ENCODE data around the gene KCNA5. TPM values are rescaled to one million over a fixed set of nuclear protein-coding genes. Genes with fewer than 3 reads are reported as not detected.

Gene KCNA5
- total RNA-seq, 1 donor from 2014 or later: 39.1 TPM

DNA sequence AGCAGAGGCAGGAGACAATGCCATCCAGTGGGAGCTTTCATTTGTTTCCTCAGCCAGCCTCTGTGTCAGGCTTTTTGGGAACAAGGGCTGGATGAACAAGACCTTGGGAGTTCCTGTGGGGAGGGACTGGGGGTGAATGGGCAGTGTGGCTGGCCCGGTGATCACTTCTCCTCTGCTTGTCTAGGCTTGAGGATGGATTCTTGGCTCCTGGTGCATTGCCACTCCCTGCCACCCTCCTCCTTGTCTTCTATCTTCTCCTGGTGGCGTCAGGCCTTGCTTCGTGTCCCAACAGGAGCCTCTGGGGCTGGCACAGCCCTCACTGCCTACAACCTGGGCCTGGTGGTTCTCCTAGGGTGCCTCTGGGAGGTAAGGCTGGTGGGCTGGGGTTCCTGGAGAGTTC lies 25.0 kb upstream of the KCNA5 start:
- TF ChIP-seq, protein P1, sequence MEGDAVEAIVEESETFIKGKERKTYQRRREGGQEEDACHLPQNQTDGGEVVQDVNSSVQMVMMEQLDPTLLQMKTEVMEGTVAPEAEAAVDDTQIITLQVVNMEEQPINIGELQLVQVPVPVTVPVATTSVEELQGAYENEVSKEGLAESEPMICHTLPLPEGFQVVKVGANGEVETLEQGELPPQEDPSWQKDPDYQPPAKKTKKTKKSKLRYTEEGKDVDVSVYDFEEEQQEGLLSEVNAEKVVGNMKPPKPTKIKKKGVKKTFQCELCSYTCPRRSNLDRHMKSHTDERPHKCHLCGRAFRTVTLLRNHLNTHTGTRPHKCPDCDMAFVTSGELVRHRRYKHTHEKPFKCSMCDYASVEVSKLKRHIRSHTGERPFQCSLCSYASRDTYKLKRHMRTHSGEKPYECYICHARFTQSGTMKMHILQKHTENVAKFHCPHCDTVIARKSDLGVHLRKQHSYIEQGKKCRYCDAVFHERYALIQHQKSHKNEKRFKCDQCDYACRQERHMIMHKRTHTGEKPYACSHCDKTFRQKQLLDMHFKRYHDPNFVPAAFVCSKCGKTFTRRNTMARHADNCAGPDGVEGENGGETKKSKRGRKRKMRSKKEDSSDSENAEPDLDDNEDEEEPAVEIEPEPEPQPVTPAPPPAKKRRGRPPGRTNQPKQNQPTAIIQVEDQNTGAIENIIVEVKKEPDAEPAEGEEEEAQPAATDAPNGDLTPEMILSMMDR (IDR thresholded peaks at IDR 0.05): no peak
- intact Hi-C loops (cut with DNase I): no loop called here
- H3K27ac ChIP-seq: no peak overlapping the region
- H3K36me3 ChIP-seq: no peaks in the 10 kb centered on the region
- no peak overlapping the region for H3K4me3 ChIP-seq
- H3K9me3 ChIP-seq: no peaks in the 10 kb centered on the region
- no peaks in the 10 kb centered on the region for H3K27me3 ChIP-seq
- DNase-seq (ENCODE audit: low spot score in 2 of 2): peak in 1 of 2 donors; percentile 41
- H3K4me1 ChIP-seq: no peaks in the 10 kb centered on the region

- TF ChIP-seq, protein P1 (IDR thresholded peaks at IDR 0.05): no peak
- DNase-seq (ENCODE audit: low spot score in 2 of 2): peak in 1 of 2 donors; percentile 40
- intact Hi-C loops (cut with DNase I): loop anchor here (1.0 to 5.0 kb wide), 3 partner anchors 62 to 410 kb away; partner anchors contain the start of gene NTF3
These were observed 21.7 kb upstream of the KCNA5 start for GRCh38 chr12:5022025-5022424.

DNA sequence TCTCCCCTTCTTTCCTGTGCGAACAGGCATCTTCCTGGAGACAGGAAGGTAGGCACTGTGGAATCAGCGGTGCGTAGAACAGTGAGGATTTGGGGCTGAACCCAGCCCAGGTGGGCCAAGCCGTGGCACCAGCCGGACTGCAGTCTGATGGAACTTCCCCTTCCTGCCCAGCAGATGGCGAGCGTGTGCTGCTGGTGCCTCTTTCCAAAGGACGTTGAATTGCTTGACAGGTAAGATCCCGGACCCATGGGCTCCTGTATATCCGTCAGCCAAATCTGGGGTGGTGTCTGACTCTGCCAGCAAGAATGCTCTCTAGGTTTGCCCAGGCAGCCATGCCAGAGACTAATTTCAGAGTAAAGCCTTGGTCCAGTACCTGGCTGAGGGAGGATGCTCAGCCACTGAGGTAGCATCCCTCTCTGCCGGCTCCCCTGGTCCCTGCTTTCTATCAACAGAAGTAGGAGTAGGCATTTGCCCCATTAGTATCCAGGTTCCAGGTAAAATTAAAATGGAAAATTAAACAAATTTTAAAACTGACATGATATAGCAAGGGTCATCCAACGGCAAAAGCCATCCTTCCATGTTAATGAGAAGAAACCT lies 21.1 kb upstream of the KCNA5 start:
- no peak overlapping the region for H3K27ac ChIP-seq
- no peak overlapping the region for H3K4me3 ChIP-seq
- H3K27me3 ChIP-seq: no peaks in the 10 kb centered on the region
- no peak for DNase-seq (ENCODE audit: low spot score in 2 of 2)
- H3K4me1 ChIP-seq: peaks cover 0 to 10% of the 10 kb centered on the region in 2 donors
- intact Hi-C loops (cut with DNase I): loop anchor here (1.0 to 5.0 kb wide), 3 partner anchors 62 to 410 kb away; partner anchors contain the start of gene NTF3
- no peaks in the 10 kb centered on the region for H3K9me3 ChIP-seq
- TF ChIP-seq, protein P1 (IDR thresholded peaks at IDR 0.05): peak; percentile 89 to 95 (median 92)
- no peaks in the 10 kb centered on the region for H3K36me3 ChIP-seq

More at GRCh38 chr12:5022025-5022424, 21.7 kb upstream of the KCNA5 start:
- no peak overlapping the region for H3K4me3 ChIP-seq
- no peaks in the 10 kb centered on the region for H3K36me3 ChIP-seq
- no peaks in the 10 kb centered on the region for H3K27me3 ChIP-seq
- no peaks in the 10 kb centered on the region for H3K9me3 ChIP-seq
- peaks cover 0 to 8% of the 10 kb centered on the region in 2 donors for H3K4me1 ChIP-seq
- no peak overlapping the region for H3K27ac ChIP-seq

DNA sequence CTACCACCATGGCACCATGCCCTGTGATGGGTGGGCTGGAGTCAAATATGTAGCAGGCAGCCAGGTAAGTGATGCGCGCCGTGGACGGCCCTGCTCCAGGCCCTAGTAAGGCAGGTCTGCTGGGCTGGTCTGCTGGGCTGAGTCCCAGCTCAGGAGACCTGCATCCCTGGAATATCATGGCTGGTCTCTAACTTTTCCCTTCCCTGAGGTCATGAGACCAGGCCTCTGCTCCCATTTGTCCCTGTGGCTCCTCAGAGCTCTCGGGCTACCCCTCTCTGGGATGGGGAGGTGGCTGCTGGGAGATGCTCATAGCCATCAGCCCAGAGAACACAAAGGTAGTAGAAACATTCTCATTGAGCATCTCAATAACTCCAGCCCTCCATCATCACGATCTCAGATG lies 19.8 kb upstream of the KCNA5 start:
- no peak for DNase-seq (ENCODE audit: low spot score in 2 of 2)
- H3K4me1 ChIP-seq: peaks cover 0 to 10% of the 10 kb centered on the region in 2 donors
- no peaks in the 10 kb centered on the region for H3K9me3 ChIP-seq
- TF ChIP-seq, protein P1 (IDR thresholded peaks at IDR 0.05): no peak
- H3K27me3 ChIP-seq: no peaks in the 10 kb centered on the region
- intact Hi-C loops (cut with DNase I): loop anchor here (2.0 to 5.0 kb wide), 2 partner anchors 147 to 408 kb away; partner anchors contain the start of gene NTF3
- H3K27ac ChIP-seq: no peak overlapping the region
- H3K36me3 ChIP-seq: no peaks in the 10 kb centered on the region
- no peak overlapping the region for H3K4me3 ChIP-seq

- intact Hi-C loops (cut with DNase I): loop anchor here (2.0 kb wide), 1 partner anchor 16 kb away; the partner anchor contains the start of gene KCNA5
- TF ChIP-seq, protein P1 (IDR thresholded peaks at IDR 0.05): no peak
- Histone ChIP-seq H3K4me1 (peaks cover 0 to 10% of the 10 kb centered on the region in 2 donors), H3K9me3 (no peaks in the 10 kb centered on the region), H3K27me3 (no peaks in the 10 kb centered on the region), H3K36me3 (no peaks in the 10 kb centered on the region), H3K27ac (peak overlapping the region; percentile 56 to 70), H3K4me3 (no peak overlapping the region)
- peak in 1 of 2 donors; percentile 77 for DNase-seq (ENCODE audit: low spot score in 2 of 2)
These were observed 17.2 kb upstream of the KCNA5 start for GRCh38 chr12:5026342-5026938.

All from ascending aorta (tissue), 2 donors.